ENCODE measurements around the gene NRXN3.

- no peak for TF ChIP-seq CTCF (IDR thresholded peaks at IDR 0.05)
- TF ChIP-seq POLR2A (IDR thresholded peaks at IDR 0.05) = no peak
Observed at GRCh38 chr14:79614448-79614847, 1444.3 kb downstream of the NRXN3 start.

All from body of pancreas (tissue), 4 donors.